GM19023 (cell line): ENCODE measurements around the gene SLC44A5.
A peak's percentile ranks its signal among the peaks of the same experiment; 100 is the strongest.
"Not testable (repeated sequence)": the region's sequence is repeated elsewhere in the genome, so short reads cannot be mapped to it uniquely, and the experiment has no call there.

Experiments
- ATAC-seq: cut with Tn5 transposase; IDR thresholded peaks from one replicate; pipeline ENCODE4 v1.9.1; 2021; ENCODE audit warnings: mild to moderate bottlenecking, moderate library complexity; ENCODE audit not compliant: unreplicated experiment

SLC44A5 gene

DNA sequence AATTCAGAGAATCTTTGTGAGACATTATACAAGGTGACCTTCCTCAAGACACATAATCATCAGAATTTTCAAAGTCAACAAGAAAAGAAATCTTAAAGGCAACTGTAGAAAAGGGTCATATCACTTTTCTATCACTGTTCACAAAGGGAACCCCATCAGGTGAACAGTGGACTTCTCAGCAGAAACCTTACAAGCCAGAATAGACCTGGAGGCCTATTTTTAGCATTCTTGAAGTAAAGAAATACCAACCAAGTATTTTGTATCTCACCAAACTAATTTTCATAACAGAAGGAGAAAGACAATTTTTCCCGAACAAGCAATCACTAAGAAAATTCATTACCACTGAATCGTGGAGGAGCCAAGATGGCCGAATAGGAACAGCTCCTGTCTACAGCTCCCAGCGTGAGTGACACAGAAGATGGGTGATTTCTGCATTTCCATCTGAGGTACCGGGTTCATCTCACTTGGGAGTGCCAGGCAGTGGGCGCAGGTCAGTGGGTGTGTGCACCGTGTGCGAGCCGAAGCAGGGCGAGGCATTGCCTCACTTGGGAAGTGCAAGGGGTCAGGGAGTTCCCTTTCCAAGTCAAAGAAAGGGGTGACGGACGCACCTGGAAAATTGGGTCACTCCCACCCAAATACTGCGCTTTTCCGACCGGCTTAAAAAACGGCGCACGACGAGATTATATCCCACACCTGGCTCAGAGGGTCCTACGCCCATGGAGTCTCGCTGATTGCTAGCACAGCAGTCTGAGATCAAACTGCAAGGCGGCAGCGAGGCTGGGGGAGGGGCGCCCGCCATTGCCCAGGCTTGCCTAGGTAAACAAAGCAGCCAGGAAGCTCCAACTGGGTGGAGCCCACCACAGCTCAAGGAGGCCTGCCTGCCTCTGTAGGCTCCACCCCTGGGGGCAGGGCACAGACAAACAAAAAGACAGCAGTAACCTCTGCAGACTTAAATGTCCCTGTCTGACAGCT lies 235.2 kb downstream of the SLC44A5 start:
- not testable (repeated sequence) for ATAC-seq

DNA sequence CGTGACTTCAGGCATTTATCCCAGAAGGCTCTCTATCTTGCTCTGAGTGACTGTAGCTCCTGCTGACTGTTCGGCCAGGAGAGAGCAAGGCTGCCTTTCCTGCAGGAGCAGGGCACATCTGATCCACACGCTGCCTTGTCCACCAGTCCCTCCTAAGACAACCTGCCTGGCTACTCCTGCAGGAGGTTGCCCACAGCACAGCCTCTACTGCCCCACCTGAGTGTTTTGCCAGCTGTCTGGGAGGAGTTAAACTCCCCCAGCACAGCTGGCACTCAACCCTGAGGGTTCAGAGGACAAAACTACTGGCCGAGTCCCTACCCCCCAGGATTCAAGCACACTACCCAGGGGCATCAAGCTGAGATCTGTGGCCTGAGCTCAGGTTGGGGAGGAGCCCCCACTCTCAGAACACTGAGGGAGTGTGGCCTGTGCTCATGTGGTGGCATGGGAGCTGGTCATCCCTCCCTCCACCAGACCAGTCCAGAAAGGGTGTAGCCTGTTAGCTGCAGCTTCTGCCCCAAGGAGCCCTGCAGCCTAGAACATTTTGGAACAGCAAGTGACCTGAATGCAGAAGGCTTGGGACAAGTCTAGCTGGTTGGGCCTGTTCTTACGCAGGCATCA lies 237.3 kb downstream of the SLC44A5 start:
- no peak for ATAC-seq

DNA sequence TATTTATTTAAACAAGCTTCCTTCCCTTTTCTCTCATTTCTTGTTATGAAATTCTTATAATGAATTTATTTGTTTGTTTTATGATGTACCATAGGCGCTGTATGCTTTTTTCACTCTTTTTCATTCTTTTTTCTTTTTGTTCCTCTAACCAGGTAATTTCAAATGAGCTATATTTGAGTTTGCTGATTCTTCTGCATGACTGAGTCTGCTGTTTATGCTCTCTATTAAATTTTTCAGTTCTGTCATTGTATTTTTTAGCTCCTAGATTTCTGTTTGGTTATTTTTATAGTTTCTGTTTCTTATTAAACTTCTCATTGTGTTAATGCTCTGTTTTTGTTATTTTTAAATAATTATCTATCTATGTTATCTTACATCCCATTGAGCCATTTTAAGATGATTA lies 244.3 kb downstream of the SLC44A5 start:
- no peak for ATAC-seq

DNA sequence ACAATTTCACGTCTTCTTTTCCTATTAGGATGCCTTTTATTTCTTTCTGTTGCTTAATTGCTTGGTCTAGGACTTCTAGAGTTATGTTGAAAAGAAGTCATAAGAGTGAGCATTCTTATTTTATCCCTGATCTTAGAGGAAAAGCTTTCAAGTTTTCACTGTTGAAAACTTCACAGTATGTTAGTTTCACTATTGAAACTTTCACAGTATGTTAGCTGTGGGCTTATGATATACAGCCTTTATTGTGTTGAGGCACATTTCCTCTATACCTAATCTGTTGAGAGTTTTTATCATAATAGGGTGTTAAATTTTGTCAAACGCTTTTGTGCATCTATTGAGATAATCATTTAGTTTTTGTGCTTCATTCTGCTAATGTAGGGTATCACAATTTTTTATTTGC lies 249.7 kb downstream of the SLC44A5 start:
- ATAC-seq = no peak

DNA sequence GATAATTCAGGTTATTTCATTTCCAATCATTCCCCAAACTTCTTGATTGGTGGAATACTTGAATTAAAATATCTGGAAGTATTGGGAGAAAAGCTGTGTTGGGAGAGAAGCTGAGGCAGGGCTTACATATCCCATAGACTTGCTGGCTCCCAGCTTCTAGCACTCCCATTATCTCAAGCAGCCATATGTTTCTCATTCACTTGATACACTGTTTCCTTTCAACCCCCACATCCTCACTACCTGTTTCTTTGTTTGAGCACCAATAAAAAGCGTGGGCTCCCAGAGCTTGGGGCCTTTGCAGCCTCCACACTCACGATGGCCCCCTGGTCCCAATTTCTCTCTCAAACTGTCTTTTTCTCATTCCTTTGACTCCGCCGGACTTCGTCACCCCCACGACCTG lies 256.6 kb downstream of the SLC44A5 start:
- not testable (repeated sequence) for ATAC-seq

DNA sequence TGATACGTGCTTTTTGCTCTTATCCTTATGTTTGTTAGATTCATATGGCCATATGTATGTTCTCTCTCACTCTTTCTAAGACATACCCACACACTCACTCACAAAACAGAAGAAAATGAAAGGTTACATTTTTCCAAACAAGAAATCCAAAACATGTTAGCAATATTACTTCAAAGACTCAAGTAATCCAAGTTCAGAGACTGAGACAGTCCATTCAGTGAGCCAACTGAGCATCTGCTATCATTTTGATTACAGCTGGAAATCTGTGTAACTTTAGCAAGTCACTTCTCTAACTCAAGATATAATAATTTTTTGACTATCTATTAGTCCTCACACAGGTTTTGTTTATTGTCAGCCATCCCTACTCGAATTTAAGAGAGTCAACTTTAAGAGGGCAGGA lies 257.9 kb downstream of the SLC44A5 start:
- ATAC-seq = no peak

DNA sequence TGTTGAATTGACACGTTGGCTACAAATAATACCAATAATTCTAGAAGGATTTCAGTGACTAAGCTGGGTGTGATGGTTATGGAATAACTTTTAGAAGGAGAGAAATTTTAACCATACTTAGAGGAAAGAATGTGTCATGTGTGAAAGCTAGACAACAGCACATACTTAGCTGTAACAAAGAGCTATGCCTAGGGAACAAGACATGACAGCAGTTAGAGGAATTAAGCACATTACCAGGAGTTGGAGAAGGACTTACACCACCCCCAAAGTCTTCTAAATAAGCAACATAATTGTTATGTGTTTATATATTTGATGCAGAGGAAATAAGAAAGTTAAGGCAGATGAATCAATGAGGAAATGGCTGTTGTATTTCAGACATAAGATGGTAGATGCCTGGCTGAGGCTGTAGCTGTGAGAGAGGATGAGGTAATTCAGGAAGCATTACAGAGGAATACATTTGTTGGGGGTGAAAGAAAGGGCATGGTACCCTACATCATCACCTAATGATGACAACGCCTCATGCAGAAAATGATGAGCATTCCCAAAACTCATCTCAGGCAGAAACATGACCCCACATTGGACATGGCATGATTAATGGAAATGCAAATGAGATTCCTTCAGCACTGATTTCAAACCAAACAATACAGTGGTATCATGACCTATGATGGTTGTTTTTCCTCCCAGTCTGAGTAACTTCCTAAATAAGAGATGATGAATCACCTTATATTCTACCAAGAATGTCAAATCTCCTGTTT lies 265.2 kb downstream of the SLC44A5 start:
- ATAC-seq = no peak

DNA sequence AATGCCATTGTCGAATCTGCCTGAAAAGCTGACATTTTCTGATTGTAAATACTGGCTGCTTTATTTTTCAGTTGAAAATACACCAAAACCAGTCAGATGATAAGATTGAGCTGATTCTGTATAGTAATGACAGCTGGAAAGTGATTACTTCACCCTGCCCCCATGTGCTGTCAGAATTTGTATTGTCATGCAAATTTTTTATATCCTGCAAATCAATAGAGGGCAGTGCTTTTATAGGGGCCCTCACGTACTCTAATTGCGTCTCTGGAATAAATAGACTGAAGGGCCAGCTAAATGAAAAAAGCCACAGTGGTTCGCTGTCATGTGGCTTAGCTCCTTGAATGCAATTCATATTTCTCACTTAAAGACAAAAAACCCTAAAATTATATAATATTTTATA lies 268.1 kb downstream of the SLC44A5 start:
- ATAC-seq = no peak

DNA sequence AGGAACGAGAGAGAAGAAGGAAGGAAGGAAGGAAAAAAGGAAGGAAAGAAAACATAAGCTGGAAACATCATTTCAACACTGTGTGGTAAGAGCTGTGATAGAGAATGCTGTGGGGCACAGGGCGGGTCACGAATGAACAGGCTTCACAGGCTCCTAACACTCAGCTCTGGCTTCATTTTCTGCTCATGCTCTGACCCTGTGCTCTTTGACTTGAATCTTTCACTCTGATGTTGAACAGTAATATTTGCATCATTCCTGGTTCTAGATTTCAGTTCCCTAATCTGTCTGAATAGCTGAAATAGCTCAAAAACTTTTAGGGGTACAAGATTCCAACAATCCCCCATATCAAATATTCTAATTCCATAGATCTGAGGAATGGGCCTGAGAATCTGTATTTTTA lies 269.4 kb downstream of the SLC44A5 start:
- peak; percentile 44 for ATAC-seq

DNA sequence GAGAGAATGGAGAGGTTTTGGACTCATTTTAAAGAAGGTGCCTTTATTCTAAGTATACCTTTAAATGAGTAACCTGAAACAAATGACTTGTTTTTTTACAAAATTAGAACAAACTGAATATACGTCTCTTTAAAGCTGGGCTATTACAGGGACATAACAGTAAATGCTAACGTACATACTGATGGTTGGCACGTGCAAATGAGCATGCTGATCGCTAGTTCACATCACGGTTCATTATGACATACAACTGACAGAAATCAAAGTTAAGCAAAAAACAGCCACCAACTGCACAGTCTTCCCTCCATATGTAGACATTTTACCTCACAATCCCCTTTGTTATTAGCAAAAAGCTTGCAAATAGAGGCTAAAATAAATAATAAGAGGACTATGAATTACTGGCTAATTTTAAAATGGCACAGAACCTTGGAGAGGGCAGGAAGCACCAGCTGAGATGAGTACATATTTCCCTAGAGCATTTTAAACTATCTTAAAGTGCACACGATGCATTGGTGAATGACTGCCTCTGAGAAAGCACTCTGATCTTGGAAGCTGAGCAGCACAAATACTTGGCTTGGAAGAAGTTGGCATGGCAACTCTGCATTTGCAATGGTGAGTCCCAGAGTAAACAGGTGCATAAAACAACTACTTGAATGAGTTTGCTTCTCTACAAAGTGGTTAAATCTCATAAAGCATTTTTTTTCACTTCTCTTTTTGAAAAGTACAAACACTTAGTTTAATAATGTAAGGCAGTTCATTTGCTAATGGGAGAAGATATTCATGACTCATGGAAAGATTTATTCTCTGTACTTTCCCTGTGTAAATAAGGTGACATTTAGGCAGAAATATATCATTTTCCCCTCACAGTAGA lies 272.1 kb downstream of the SLC44A5 start:
- ATAC-seq = peak; percentile 94

DNA sequence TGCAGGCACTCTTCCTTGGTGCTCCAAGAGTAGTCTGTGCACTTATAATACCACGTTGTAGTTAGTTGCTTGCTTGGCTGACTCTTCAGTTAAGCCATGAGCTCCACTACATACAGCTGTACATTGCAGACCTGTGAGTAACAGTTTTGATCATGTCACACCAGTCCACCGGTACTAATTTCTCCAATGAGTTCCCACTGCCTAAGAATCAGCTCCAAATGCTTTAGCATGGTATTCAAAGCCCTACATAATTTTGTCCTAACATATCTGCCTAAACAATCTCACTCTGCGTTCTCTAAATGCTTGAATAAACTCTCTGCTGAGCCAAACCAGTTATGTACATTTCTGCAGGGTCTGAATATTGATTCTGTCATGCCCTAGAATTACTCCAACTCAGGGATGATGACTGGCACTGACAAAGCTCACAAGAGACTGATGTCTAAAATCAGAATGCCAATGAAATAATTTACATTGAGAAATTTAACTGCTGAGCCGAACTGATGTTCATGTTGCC lies 276.0 kb downstream of the SLC44A5 start:
- no peak for ATAC-seq

DNA sequence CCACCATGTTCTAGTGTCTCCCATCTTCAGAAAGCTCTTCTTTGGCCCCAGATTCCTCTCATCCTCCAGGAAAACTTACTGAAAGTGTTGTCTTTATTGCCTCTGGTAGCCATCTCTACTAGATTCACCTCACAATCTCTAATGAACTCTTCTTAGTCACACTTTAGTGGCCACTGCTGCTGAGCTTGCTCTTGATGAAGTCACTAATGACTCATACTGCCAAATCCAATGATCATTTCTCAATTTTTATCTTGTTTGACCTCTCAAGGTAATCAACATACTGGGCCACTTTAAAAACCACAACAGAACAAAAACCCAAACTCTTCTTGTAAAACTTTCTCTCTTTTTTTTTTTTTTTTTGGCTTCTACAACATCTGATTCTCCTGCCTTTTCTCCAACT lies 280.3 kb downstream of the SLC44A5 start:
- no peak for ATAC-seq

DNA sequence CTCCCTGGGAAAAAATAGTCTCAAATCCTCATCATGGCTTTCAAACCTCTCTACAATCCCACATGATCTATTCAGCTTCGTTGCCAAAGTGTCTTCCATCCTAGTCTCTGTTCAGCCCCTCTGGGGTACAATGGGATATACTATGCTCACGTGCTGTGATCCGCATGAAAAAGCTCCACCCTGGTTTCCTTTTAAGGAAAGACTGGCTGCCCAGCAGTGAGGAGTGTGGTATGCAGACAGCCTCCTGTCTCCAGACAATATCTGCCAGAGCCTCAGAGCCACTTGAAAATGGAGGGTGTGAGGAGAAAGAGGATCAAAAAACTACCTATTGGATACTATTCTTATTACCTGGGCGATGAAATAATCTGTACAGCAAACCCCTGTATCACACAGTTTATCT lies 282.2 kb downstream of the SLC44A5 start:
- no peak for ATAC-seq

DNA sequence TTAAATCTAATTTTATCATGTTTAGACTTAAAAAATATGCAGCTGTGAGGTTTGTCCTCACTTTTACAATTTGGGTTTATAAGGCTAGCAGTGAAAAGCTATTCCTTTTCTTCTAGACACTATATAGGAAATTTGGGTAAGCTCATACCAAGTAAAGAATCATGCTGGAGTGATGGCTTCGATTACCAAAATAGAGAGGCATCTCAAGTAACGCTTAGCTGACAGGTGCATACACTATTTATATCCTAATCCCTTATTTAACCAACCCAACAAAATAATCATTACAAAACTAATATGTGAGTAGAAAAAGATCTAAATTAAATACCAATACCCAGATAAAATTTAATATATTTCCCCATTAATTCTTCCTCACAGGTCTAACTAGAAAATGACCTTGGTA lies 283.5 kb downstream of the SLC44A5 start:
- ATAC-seq = no peak

DNA sequence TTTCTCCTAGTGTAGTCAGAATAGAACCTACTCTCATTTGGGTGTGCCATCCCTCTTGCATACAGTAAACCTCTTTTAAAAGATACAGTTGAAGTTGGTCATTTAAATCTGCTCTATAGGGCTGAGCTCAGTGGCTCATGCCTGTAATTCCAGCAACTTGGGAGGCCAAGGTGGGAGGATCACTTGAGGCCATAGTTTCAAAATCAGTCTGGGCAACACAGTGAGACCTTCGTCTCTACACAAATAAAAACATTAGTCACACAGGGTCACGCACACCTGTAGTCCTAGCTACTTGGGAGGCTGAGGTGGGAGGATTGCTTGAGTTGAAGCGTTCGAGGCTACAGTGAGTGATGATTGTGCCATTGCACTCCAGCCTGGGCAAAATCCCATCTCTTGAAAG lies 292.9 kb downstream of the SLC44A5 start:
- no peak for ATAC-seq

DNA sequence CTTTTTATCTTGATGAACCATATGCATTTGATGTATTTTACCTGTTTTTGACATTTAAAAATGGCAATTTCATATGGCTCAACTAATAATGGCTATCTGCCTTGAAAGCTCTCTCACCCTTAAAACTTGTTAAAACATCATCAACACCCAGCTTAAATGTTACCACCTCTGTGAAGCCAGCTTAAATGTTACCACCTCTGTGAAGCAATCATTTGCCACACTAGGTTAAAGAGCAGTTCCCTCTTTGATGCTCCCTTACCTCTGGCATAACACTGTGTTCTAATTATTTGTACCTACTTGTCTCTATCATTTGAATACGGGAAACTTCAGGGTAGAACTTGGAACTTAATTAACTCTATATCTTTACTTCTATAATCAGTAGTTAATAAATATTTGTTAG lies 294.7 kb downstream of the SLC44A5 start:
- ATAC-seq = no peak

DNA sequence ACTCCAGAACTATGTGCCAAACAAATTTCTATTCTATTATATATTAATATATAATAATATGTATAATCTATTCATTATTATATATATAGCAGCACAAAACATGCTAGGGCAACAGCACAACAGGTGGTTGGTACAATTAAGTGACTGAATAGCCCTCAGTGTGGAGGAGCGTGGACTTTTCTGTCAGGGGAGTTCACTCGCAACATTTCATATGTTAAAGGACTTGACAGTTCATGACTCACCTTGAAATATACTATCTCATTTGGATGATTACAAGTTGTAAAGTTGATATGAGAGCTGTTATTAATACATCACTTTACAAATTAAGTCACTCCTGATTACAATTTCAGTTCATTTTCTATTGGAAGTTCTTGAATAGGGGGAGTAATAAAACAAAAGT lies 298.3 kb downstream of the SLC44A5 start:
- ATAC-seq = no peak

DNA sequence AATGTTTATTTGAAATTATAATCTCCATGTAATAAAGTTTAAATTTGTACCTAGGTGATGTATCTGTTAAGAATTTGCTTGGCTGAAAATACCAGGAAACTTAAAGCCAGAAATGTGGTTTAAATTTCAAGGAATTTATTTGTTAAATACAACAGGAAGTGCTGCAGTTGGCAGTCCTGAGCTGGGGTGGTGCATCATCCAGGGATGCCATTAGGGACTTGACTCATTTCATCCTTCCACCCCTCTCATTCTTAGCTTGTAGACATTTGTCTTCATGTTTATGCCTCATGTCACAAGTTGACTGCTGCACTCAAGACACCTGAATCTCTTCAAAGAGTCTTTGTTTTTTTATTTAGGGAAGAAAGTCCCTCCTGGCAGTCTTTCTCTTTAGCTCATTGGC lies 300.8 kb downstream of the SLC44A5 start:
- no peak for ATAC-seq

DNA sequence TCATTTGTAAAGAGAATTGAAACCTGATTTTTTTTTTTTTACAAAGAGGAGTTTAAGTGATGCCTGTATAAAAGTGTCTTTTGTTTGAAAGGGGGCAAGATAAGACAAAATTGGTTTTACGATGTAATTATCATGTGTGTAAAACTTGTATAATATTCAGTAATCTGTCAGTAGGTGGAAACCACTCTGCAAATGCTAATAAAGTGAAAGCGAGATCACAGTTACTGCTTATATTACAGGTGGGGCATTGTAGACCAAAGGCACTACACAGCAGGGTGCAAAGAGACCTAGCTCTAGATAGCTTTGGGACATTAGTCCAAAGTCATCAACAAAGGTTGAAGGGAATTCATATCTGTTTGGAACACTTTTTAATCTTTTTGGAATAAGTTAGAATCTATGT lies 302.5 kb downstream of the SLC44A5 start:
- ATAC-seq = no peak

DNA sequence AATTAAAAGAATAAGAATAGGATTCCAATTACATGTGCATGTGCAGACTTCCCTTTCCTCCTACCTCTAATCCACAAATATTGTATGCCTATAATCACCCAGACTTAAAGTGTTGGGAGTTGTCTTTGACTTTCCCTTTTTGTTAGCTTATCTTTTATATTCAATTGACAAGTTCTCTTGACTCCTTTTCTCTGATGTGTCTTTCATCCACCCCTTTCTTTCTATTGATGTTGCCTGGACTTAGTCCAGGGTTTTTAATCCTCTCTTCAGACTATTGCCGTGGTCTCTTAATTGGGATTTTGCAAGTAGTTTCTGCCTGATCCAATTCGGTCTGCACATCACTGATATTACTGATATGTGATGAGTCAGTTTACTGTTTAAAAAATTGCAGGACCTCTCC lies 305.9 kb downstream of the SLC44A5 start:
- ATAC-seq = no peak
